GM18909 (cell line): ENCODE measurements around the gene CNOT4.
A peak's percentile ranks its signal among the peaks of the same experiment; 100 is the strongest.
"Not testable (repeated sequence)": the region's sequence is repeated elsewhere in the genome, so short reads cannot be mapped to it uniquely, and the experiment has no call there.

ENCODE experiments used
- ATAC-seq: cut with Tn5 transposase; IDR thresholded peaks from one replicate; pipeline ENCODE4 v1.9.1; 2021; ENCODE audit warnings: mild to moderate bottlenecking; ENCODE audit not compliant: unreplicated experiment, poor library complexity

The CNOT4 gene

DNA sequence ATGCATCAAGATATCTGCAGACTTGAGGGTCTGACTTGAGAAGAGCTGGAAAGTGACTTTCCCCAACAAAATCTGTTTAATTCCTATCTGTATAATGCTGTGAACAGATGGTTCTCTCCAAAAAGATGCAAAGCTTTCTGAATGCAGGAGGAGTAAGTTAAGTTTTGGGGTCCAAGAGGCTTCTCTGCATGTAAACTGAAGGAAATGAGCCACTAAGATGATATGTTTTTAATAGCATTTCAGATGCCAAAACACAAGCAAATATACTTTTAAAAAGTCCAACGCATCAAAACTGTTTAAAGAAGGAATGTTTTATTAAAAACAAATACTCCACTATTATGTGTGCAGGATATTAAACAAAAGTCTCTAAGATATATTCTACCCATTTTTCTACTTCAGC is 139.2 kb downstream of the CNOT4 start:
- ATAC-seq, result no peak

DNA sequence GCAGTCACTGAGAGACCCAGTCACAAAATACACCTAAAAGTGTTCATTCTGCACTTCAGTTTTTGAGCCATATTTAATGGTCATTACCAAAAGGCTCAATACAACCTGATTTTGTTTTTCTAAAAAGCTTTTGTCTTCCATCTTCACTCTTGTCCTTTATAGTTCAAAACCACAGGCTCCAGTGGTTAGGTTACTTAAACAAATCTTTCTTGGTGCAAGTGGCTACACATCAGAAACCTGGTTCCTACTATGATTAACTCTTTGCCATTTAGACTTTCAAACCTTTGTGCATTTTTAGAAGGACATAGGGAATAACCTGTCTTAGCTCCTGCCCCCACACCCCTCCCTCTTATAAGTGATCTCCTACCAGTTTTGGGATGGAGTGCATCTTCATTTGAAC is 140.5 kb downstream of the CNOT4 start:
- ATAC-seq, result no peak

DNA sequence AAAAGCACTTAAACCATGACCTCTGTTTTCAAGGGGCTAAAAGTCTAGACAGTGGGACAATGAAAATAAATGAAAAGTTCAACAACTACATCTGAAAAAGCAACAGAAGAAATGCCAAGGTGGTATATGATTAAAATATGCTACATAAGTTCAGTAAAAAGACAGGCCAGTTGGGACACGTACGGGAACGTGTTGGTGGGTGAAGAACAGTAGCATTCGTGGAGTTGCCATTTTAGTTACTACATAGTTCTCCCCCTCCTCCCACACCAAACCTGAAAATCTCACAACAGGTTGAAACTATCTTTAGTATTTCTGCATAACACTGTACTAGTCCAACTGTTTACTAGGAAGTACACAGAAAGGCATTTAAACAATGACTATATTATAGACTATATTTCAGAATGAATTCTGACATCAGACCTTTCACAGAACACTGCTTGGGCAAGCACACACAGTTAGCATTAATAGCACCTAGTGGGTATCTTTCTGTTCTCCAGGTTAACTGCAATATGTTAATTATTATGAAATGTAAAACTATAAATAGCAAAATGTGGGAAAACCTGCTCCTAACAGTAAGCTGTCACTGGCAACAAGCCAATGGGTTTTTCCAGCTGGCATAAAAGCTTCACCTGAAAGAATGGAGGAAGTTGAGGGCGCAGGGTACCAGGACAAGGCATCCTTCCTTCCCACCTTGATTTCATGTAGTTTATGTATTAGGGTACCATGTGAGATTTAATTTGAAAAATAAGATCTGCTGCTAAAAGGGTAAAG is 141.3 kb downstream of the CNOT4 start:
- ATAC-seq, result no peak

DNA sequence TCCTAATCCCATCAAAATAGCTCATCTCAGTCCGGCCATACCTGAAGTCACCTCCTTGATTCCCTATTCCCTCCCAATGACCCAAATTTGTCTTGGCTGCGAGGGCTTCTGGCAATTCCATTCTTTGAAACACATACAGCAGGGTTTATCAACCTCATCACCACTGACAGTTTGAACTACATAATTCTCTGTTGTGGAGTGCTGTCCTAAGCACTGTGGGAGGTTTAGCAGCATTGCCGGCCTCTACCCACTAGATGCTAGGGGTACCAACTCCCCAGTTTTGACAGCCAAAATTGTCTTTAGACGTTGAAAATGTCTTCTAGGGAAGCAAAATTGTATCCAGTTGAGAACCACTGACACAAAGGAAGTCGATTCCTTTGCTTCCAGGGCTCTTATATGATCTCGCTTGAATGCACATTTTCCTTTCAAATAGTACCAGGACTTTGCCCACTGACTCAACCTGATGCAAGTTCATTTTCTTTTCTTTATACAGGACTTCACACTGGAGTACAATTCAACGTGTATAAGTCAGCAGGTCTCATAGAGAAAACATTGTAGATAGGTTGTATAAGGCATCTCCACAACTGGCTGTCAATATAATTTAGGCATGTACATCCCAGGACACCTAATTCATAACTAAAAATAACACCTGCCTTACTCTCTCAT is 142.9 kb downstream of the CNOT4 start:
- ATAC-seq, result no peak

DNA sequence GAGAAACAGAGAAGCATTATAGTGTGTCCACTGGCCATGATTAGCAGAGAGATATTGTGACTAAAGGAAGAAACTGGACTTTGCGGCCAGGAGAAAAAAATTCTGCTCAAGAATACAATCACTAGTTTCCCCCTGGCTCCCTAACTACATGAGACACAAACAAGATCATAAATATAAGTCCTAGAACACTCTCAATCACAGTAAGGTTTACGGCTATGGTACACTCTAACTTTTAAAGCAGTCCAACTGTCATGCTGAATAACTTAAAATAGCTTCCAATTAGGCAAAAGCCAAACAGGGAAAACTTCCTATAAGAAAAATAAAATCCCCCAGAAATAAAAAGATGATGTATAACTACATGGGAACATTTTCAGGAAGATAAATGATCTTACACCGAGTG is 144.2 kb downstream of the CNOT4 start:
- no peak for ATAC-seq

DNA sequence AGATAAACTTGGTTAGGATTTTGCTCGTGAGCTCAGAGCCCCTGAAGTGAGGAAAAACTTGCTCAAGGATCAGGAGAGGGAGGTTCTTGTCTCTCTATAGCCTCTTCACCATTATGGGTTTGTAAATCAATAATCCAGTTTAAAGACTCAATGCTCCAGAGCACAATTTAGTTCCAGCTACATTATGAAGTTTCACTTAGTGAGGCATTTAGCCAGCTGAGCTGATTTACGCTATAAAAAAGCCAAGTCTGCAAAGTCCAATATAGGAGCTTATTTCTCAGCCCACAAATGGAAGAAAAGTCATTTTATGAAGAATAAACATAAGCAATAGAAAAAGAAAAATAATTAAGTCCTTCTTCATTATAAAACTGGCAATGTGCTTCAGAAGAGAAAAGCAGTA is 145.7 kb downstream of the CNOT4 start:
- no peak for ATAC-seq

DNA sequence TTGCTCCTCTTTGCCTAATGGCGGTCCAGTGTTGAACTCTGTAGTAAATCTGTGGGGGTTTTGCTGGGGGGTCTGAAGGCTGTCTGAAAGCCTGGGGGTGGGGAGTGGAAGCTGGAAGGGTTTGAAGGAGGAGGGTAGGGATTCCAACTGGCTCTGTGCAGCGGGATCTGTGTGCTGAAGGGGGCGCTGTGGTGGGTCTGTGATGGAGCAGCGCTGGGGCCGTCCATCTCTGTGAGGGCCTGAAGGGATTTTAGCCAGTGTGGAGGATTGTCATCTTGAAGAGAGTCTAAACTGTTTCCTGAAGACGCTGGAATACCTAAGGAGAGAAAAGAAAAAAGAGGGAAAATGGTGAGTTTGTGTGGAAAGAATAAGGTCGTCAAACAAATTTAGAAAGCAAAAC is 147.0 kb downstream of the CNOT4 start:
- ATAC-seq, result no peak

DNA sequence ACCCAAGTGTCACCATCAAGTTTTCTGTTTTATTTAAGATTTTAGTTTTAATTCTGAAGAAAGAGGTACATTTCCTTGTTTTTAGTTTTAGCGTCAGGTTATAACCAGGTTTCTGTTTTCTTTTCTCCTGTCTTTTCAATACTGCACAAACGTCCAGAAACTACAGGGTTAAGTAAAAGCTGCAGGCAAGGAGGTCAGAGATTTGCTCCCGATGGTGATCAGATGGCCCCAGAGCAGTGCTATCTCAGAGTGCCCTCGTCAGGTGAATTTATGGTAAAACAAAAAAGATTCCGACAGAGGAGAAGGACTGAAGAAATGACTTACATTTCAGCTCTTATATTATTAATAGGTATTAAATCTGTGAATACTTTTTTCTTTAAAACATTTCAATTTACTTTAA is 148.1 kb downstream of the CNOT4 start:
- no peak for ATAC-seq

DNA sequence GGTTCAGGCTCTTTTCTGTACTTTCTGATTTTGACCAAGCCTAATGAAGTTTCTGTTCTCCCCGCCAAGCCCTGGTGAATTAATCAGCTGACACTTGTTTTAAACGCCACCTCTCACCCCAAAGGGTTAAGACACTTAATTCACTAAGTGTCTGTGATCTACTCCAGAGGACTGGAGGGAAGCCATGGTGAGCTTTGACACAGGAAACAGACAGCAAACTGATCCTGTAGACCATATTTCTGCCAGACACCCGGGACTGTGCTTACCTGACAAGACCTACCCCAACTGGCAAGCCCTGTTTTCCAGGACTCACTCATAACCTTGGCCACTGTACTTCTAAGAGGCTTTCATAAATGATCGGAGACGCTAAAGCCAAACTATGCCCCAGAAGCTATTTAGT is 150.3 kb downstream of the CNOT4 start:
- ATAC-seq, result no peak

DNA sequence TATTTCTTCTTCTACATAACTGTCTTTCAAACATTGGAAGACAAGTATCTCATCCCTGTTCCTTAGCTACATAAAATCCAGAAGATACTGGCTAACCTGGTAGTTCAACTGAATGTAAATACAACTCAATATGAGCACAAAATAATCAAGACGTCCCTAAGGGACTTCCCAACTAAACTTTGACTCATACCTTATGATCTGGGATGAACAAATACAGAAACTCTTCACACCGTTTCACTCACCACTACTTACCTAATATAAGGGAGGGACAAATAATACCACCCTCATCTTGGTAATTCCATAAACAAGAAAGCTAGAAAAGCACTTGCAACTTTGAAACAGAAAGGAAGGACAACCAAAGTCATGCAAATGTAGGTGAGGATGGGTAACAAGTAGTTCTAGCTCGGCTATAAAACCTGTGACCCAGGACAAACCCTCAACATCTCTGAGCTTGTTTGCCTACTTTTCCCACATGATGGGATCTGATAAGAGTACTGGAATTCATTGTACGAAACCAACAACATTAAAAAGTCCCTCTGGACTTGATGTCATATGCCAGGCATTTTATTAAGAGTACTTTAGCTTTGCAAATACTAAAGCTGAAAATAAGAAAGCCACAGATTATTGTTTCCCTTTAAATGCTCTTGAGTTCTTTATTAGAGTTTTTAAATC is 154.4 kb downstream of the CNOT4 start:
- no peak for ATAC-seq

DNA sequence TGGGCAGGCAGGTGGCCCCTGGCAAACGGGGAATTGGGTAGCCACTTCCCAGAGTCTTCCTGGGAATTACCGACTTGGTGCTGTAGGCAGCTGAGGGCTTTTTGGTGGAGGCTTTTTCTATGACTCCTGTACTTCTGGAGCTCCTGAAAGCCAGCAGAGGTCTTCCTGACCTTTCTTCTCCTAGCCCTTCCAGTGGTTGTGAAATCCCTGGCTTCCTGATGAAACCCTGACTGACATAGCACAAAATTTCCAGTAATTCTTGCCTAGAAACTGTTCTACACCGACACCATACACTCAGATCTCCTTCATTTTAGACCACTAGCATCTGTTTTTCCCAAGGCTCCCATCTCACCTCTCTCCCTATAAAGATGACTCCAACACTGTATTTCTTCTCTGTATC is 156.1 kb downstream of the CNOT4 start:
- no peak for ATAC-seq

DNA sequence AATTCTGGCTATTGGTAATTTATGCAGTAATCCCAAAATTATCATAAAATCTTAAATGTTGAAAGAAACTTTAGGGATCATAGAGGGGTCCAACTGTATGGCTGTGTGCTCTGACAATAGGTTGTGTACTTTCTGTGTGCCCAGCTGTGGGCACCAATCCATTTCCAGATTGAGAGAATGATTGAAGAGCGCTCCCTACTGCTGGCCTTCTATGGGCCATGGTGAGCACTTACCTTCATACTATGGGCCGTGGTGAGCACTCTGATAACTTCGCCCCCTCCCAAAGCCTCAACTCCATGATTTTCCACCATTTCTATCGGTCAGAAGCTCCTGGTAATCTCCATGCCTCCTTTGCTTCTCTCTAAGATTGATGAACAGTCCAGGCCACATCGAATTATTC is 157.6 kb downstream of the CNOT4 start:
- no peak for ATAC-seq

DNA sequence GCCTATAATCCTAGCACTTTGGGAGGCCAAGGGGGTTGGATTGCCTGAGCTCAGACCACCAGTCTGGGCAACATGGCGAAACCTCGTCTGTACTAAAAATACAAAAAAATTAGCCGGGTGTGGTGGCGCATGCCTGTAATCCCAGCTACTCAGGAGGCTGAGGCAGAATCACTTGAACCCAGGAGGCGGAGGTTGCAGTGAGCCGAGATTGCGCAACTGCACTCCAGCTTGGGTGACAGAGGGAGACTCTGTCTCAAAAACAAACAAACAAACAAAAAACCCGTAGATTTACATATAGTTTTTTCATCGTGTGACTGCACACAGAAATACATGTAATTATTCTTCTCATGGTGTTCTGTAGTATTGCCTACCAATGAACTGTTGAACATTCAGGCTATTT is 158.8 kb downstream of the CNOT4 start:
- not testable (repeated sequence) for ATAC-seq

DNA sequence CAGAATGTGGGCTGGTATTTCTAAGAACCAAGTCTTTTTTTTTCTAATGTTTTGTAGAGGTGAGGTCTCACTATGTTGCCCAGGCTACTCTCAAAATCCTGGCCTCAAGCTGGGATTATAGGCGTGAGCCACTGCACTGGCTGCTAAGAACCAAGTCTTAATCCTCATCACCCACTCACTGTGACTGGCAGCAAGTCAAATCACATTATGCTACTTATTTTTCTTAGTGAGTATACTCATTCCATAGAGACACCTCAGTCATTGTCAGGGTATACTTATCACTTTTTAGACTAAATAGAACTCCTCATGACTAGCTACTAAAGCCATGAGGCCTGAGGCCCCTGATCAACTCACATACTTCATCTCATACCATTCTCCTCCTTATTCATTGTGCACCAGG is 160.2 kb downstream of the CNOT4 start:
- ATAC-seq, result no peak

DNA sequence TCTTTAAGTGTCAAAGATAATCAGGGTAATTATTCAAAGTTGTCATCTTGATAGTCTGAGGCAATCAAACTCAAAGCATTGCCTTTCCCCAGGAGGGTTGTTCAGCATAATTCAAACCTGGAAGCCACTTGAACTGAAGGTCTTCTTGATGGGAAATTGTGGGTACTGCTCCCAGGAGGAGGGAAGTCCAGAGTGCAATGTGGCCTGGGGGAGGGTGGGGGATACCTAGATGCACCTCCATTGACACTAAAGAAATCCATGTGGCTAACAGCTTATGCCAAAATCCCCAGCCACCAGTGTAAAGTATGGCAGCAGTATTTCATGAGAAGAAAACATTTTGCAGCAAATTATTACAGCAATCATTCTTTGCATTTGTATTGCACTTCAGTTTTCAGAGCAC is 161.4 kb downstream of the CNOT4 start:
- ATAC-seq, result no peak

DNA sequence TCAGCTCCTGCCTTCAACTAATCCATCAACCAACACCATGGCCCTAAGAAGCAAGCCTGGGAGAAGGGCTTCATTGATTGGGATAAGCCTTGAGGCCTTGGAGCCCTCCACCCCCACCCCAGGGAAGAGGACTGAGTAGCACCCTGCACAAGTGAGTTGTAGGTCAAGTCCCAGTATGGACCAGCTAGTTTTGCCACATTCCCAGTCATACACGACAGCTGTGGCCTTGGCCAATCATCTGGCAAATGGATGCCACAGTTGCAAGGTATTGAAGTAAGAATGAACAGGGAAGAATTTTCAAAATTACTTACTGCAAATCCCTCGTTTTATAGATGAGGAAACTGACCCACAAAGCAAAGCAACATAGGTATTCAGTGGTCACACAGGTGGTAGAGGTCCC is 166.5 kb downstream of the CNOT4 start:
- no peak for ATAC-seq

DNA sequence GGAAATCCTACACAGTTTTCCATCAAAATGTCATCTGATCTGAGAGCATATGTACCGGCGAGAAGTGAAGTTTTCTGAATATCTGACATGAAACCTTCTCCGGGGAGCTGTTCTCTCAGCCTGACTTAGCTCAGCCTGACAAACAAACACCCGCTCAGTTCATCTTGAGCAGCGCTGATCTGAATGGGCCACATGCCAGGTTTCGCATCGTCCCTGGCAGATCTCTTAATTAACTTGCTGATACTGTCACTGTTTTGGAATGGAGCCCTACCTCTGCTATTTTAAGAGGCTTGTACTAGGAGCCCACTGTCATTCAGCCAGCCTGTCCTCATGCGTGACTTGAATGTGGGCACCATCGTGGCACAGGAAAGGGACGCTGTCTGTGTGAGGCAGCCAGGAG is 167.0 kb downstream of the CNOT4 start:
- ATAC-seq, result no peak

DNA sequence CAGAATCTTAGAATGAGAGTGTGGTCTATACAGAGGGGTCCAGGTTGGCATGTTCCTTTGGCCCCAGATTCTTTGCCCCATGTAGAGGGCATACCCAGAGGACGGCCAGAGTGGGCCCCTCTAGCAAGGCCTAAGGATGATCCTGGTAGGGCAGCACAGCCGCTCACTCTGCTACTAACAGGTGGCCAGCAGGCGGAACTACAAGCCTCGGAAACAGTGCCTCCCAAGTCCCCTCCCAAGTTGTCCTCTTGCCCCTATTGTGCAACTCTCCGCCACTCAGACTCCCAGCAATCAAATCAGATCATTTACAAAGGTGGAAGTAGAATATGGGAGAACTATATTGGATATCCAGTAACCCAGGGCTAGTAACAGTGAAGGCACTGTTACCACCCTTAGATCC is 168.9 kb downstream of the CNOT4 start:
- no peak for ATAC-seq

DNA sequence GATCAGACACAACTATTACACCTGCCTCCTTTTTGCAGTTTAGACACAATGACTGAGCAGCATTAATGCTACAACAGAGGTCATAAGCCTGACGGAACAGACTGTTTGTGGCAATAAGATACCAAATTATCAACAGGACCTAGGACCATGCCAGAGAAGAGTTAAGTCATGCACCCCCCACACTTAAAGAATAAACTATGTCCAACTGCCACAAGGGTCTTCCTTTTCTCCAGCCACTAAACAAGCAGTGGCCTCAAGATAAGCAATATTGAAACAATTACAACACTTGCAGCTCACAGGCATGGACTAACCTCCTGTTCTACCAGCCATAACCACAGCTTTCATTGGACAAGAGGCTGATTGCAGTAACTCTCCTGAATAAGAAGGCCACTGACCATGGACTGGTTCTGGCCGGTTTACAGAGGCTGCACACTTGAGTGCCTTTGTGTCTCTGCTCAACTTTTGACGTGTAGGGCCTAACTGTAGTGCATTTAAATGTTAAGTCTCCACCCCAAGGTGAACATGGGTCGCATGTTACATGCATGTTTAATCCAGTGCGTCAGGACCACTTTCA is 171.8 kb downstream of the CNOT4 start:
- no peak for ATAC-seq

DNA sequence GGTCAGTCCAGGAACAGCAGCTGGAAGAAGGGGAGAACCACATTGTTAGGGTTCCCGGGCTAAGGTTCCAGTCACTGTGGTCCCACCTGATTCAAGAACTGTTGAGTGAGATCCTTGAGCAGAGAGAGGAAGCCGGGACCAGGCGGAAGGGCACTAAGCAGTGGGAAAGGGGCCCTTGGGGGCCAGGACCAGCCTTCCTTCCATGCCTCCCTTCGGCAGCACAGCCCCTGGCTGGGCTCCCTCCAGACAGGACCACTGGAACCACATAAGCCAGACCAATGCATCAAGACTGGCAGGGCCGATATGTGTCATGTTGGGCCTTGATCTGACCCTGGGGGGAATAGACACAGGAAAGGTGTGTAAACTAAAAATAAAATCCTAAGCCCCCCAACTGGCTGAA is 172.4 kb downstream of the CNOT4 start:
- ATAC-seq, result no peak

DNA sequence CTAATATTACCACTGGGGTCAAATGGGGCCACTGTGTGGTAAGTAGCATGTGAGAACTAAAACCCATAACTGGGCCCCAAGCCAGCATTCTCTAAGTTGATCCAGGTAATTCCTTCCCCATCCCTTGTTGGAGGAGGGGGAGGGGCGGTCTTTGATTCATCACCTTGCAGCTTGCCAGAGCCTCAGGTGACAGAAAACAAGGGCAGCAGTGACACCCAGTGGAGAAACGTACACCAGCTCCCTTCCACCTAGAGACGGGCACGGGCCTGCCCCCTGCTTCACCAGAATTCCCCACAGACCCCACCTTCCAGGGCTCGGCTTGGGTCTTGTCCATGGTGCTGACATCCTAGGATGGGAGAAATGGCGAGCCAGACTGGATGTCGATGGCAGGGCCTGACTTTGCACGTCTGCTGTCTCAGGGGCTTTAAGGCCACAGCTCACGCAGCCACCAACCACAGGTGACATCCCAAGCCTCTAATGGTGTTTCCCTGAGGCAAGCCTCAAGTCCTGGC is 174.2 kb downstream of the CNOT4 start:
- peak; percentile 77 for ATAC-seq
